HepG2 (cell line): ENCODE data around the gene JMJD7.

Experiments used
- SIN3A ChIP-seq: IDR thresholded peaks from 2 replicates; pipeline ENCODE4 v1.6.1; 2011; ENCODE audit warnings: low read depth, mild to moderate bottlenecking, control low read depth, low read length, borderline replicate concordance
- ZBTB46 ChIP-seq: sonication (generic); formaldehyde crosslinking; IDR thresholded peaks from 2 replicates; pipeline ENCODE4 v1.4.0; 2020; ENCODE audit warnings: mild to moderate bottlenecking, missing genetic modification reagents, borderline replicate concordance
- TF ChIP-seq, protein P1 (sequence below): sonication (generic); formaldehyde crosslinking; IDR thresholded peaks from 2 replicates; pipeline ENCODE4 v1.8.1; 2023; ENCODE audit warnings: mild to moderate bottlenecking, inconsistent platforms, moderate library complexity, missing genetic modification reagents, borderline replicate concordance

- no peak for TF ChIP-seq ZBTB46 (CRISPR knock-in tag)
- TF ChIP-seq, protein P1, sequence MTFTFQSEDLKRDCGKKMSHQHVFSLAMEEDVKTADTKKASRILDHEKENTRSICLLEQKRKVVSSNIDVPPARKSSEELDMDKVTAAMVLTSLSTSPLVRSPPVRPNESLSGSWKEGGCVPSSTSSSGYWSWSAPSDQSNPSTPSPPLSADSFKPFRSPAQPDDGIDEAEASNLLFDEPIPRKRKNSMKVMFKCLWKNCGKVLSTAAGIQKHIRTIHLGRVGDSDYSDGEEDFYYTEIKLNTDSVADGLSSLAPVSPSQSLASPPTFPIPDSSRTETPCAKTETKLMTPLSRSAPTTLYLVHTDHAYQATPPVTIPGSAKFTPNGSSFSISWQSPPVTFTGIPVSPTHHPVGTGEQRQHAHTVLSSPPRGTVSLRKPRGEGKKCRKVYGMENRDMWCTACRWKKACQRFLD (CRISPR knock-in tag) = no peak
- no peak for TF ChIP-seq SIN3A
Measured at GRCh38 chr15:41841131-41841530, 13.2 kb downstream of the JMJD7 start.
